SK-N-SH treated with all-trans-retinoic acid at 6 μM for 48 hours (cell line): ENCODE results near the gene TIGD3.
"Not testable (repeated sequence)": the region's sequence is repeated elsewhere in the genome, so short reads cannot be mapped to it uniquely, and the experiment has no call there.

Experiments used
- ATAC-seq: fragments of 200-7000 bp; cut with Tn5 transposase; 3 replicates; pipeline ENCODE4 v1.9.1; 2020; ENCODE audit warnings: mild to moderate bottlenecking, moderate library complexity
- BACH2 ChIP-seq: fragments of 250-450 bp; sonication (Bioruptor Pico); IDR thresholded peaks from 2 replicates; pipeline ENCODE4 v1.9.0; 2021; ENCODE audit warnings: mild to moderate bottlenecking, borderline replicate concordance
- CREB5 ChIP-seq: fragments of 250-450 bp; sonication (Bioruptor Pico); IDR thresholded peaks from 2 replicates; pipeline ENCODE4 v1.5.1; 2020; ENCODE audit warnings: low read depth, mild to moderate bottlenecking, moderate library complexity
- CSDC2 ChIP-seq: fragments of 250-450 bp; sonication (Bioruptor Pico); IDR thresholded peaks from 2 replicates; pipeline ENCODE4 v1.5.0; 2020; ENCODE audit warnings: mild to moderate bottlenecking, moderate library complexity
- CSRNP3 ChIP-seq: fragments of 250-450 bp; sonication (Bioruptor Pico); IDR thresholded peaks from 2 replicates; pipeline ENCODE4 v1.5.1; 2021; ENCODE audit warnings: mild to moderate bottlenecking, moderate library complexity
- ESRRG ChIP-seq: fragments of 250-450 bp; sonication (Bioruptor Pico); IDR thresholded peaks from 2 replicates; pipeline ENCODE4 v1.6.1; 2021; ENCODE audit warnings: mild to moderate bottlenecking
- GLIS3 ChIP-seq: fragments of 250-450 bp; sonication (Bioruptor Pico); IDR thresholded peaks from 2 replicates; pipeline ENCODE4 v1.5.0; 2020; ENCODE audit warnings: mild to moderate bottlenecking, moderate library complexity
- ISL1 ChIP-seq: fragments of 250-450 bp; sonication (Bioruptor Pico); IDR thresholded peaks from 2 replicates; pipeline ENCODE4 v2.1.2; 2022; ENCODE audit warnings: mild to moderate bottlenecking, moderate library complexity
- OSR1 ChIP-seq: fragments of 250-450 bp; sonication (Bioruptor Pico); IDR thresholded peaks from 2 replicates; pipeline ENCODE4 v1.8.0; 2022; ENCODE audit warnings: moderate library complexity, mild to moderate bottlenecking, inconsistent platforms
- PATZ1 ChIP-seq: fragments of 250-450 bp; sonication (Bioruptor Pico); IDR thresholded peaks from 2 replicates; pipeline ENCODE4 v1.8.0; 2020; ENCODE audit warnings: mild to moderate bottlenecking, moderate library complexity, borderline replicate concordance
- POU6F1 ChIP-seq: fragments of 250-450 bp; sonication (Bioruptor Pico); IDR thresholded peaks from 2 replicates; pipeline ENCODE4 v1.8.0; 2021; ENCODE audit warnings: low read depth, mild to moderate bottlenecking, moderate library complexity, borderline replicate concordance
- RARB ChIP-seq: fragments of 250-450 bp; sonication (Bioruptor Pico); IDR thresholded peaks from 2 replicates; pipeline ENCODE4 v1.8.0; 2021; ENCODE audit warnings: mild to moderate bottlenecking, moderate library complexity
- SNAI2 ChIP-seq: fragments of 250-450 bp; sonication (Bioruptor Pico); IDR thresholded peaks from 2 replicates; pipeline ENCODE4 v1.5.0; 2020; ENCODE audit warnings: mild to moderate bottlenecking, moderate library complexity
- TCF4 ChIP-seq: fragments of 250-450 bp; sonication (Bioruptor Pico); IDR thresholded peaks from 2 replicates; pipeline ENCODE4 v1.8.0; 2021; ENCODE audit warnings: mild to moderate bottlenecking, moderate library complexity, borderline replicate concordance
- TOX ChIP-seq: fragments of 250-450 bp; sonication (Bioruptor Pico); IDR thresholded peaks from 2 replicates; pipeline ENCODE4 v1.8.0; 2021; ENCODE audit warnings: mild to moderate bottlenecking, moderate library complexity, borderline replicate concordance
- TSHZ2 ChIP-seq: fragments of 250-450 bp; sonication (Bioruptor Pico); IDR thresholded peaks from 2 replicates; pipeline ENCODE4 v1.5.0; 2020; ENCODE audit warnings: mild to moderate bottlenecking, moderate library complexity
- ZC3H10 ChIP-seq: fragments of 250-450 bp; sonication (Bioruptor Pico); IDR thresholded peaks from 2 replicates; pipeline ENCODE4 v1.5.1; 2021; ENCODE audit warnings: mild to moderate bottlenecking, moderate library complexity
- ZFP3 ChIP-seq: fragments of 250-450 bp; sonication (Bioruptor Pico); IDR thresholded peaks from 2 replicates; pipeline ENCODE4 v1.5.0; 2020; ENCODE audit warnings: mild to moderate bottlenecking, moderate library complexity
- ZFP30 ChIP-seq: fragments of 450-650 bp; formaldehyde crosslinking; IDR thresholded peaks from 2 replicates; pipeline ENCODE4 v1.5.0; 2022; ENCODE audit warnings: mild to moderate bottlenecking, moderate library complexity
- ZNF565 ChIP-seq: fragments of 450-650 bp; formaldehyde crosslinking; conservative IDR thresholded peaks from 2 replicates; pipeline ENCODE4 v1.5.0; 2020; ENCODE audit warnings: low read depth, mild to moderate bottlenecking, moderate library complexity
- ZNF70 ChIP-seq: fragments of 450-650 bp; formaldehyde crosslinking; IDR thresholded peaks from 2 replicates; pipeline ENCODE4 v1.5.0; 2020; ENCODE audit warnings: mild to moderate bottlenecking, moderate library complexity

Gene TIGD3

GRCh38 chr11:65330544-65330943 is 24.0 kb upstream of the TIGD3 start:
- TF ChIP-seq GLIS3 (CRISPR knock-in tag) = no peak
- no peak for TF ChIP-seq ZFP3 (CRISPR knock-in tag)
- TF ChIP-seq ESRRG (CRISPR knock-in tag) = no peak
- TF ChIP-seq TSHZ2 = no peak
- no peak for TF ChIP-seq PATZ1 (CRISPR knock-in tag)
- TF ChIP-seq TCF4 (CRISPR knock-in tag) = no peak
- no peak for TF ChIP-seq CSDC2 (CRISPR knock-in tag)
- no peak for TF ChIP-seq BACH2 (CRISPR knock-in tag)
- TF ChIP-seq CSRNP3 (CRISPR knock-in tag) = no peak
- TF ChIP-seq TOX (CRISPR knock-in tag) = no peak
- TF ChIP-seq ZC3H10 (CRISPR knock-in tag) = no peak
- TF ChIP-seq OSR1 (CRISPR knock-in tag) = no peak
- no peak for ATAC-seq

GRCh38 chr11:65332591-65332990 is 22.0 kb upstream of the TIGD3 start:
- ATAC-seq = not testable (repeated sequence)

GRCh38 chr11:65334696-65335295 is 19.8 kb upstream of the TIGD3 start:
- TF ChIP-seq ZFP3 (CRISPR knock-in tag) (no peak), ZNF565 (no peak), GLIS3 (CRISPR knock-in tag) (no peak), ZFP30 (CRISPR knock-in tag) (no peak), ESRRG (CRISPR knock-in tag) (no peak), BACH2 (CRISPR knock-in tag) (no peak), ISL1 (CRISPR knock-in tag) (no peak), ZNF70 (CRISPR knock-in tag) (no peak), CREB5 (CRISPR knock-in tag) (no peak), RARB (CRISPR knock-in tag) (no peak), SNAI2 (CRISPR knock-in tag) (no peak)
- ATAC-seq = no peak

GRCh38 chr11:65338676-65339075 is 15.9 kb upstream of the TIGD3 start:
- ATAC-seq = no peak
- TF ChIP-seq ZC3H10 (CRISPR knock-in tag) (no peak), RARB (CRISPR knock-in tag) (no peak), TSHZ2 (no peak), BACH2 (CRISPR knock-in tag) (no peak), TCF4 (CRISPR knock-in tag) (no peak), POU6F1 (CRISPR knock-in tag) (no peak), ZNF70 (CRISPR knock-in tag) (no peak), TOX (CRISPR knock-in tag) (no peak), CSRNP3 (CRISPR knock-in tag) (no peak)
